Measurements from ENCODE around the gene PRKAR1B. TPM values are rescaled to one million over a fixed set of nuclear protein-coding genes. Genes with fewer than 3 reads are reported as not detected.

The PRKAR1B gene
- total and polyA plus RNA-seq, 10 of the 15 experiments (the other 5 are each of a cell fraction or from before 2014, with no cell fraction given), result 1.4 to 45.6 (median 19.3) TPM

DNA sequence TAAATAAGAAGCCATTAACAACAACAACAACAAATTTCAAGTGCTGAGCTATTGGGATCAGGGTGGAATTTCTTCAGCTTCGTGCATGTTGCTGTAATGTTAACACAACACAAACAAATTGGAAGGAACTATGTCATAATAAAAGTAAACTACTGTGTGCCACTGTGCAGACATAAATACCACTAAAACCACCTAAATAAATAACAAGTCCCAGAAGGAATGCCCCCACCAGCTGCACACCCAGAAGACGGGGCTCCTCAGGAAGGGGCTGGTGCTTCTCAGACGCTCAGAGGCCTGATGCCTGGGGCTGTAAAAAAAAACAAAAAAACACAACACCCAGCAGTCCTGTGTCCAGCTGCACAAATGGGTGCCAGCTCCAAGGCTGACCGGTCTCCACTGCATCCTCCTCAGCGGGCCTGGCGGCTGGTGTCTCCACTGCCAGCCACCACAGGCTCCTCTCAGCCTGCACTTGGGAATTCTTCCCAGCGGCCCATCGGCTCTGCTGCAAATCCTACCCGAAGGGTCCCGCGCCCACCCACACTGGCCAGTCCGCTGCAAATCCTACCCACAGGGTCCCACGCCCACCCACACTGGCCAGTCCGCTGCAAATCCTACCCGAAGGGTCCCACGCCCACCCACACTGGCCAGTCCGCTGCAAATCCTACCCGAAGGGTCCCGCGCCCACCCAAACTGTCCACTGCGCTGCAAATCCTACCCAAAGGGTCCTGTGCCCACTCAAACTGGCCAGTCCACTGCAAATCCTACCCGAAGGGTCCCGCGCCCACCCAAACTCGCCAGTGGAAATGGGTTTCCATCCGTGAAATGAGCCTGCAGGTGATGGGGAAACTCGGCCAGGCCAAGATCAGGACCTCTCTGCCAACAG is 36.4 kb downstream of the PRKAR1B start:
- FAIRE-seq, result no peak

More for the DNA sequence above, 36.4 kb downstream of the PRKAR1B start:
- POLR2A ChIA-PET, result interaction anchor here (0.6 kb wide), 1 partner anchor 15 kb away, joined by 4 read pairs; no protein-coding TSS in a partner anchor
- DNase-seq (ENCODE audit: low read depth, low spot score), result no peak
- SMC1A ChIA-PET (ENCODE audit: uncharacterized antibody, unreplicated experiment), result interaction anchor here (0.6 kb wide), 1 partner anchor 17 kb away, joined by 3 read pairs; no protein-coding TSS in a partner anchor
- CTCF ChIA-PET, result no interaction called here
- Histone ChIP-seq H3K4me1 (ENCODE audit: control insufficient read depth, insufficient read depth, low read length) (no peaks in the 10 kb centered on the region), H3K27ac (ENCODE audit: control insufficient read depth, insufficient read depth) (no peak overlapping the region), H2AFZ (ENCODE audit: control insufficient read depth, low read depth, low read length) (no peak overlapping the region), H3K4me3 (no peak overlapping the region), H3K36me3 (ENCODE audit: control insufficient read depth in 2 of 2, insufficient read depth in 2 of 2, low read length in 1 of 2) (no peaks in the 10 kb centered on the region; a peak in 1 of 4 replicates), H3K4me2 (ENCODE audit: control insufficient read depth, insufficient read depth) (no peak overlapping the region), H4K20me1 (ENCODE audit: control insufficient read depth, insufficient read depth) (no peaks in the 10 kb centered on the region), H3K9me3 (replicated peaks; ENCODE audit: control insufficient read depth, insufficient read depth, low read length) (peaks cover 2% of the 10 kb centered on the region; the same call in 2 of the 3 replicates), H3K79me2 (ENCODE audit: control insufficient read depth, insufficient read depth, low read length) (no peaks in the 10 kb centered on the region), H3K27me3 (replicated peaks in 1 of 2; ENCODE audit: control insufficient read depth in 2 of 2, insufficient read depth in 2 of 2, low read length in 1 of 2) (no peaks in the 10 kb centered on the region), H3K9ac (ENCODE audit: control insufficient read depth, insufficient read depth, low read length) (no peak overlapping the region)
- in situ Hi-C loops (cut with MboI), result no loop called here
- RAD21 ChIA-PET (ENCODE audit: unreplicated experiment), result no interaction called here
- intact Hi-C loops (cut with micrococcal nuclease; ENCODE audit: unreplicated experiment), result no loop called here
- no peak for ATAC-seq
- 95% methylated on average over 27 of the region's 27 CpGs for WGBS (ENCODE audit: insufficient coverage, insufficient replicate concordance, low lambda C conversion rate, missing lambda C conversion rate)
- no TSS peak for BruUV-seq (replicated peaks)
- TF ChIP-seq DPF2 (IDR thresholded peaks at IDR 0.05) (no peak), ZSCAN29 (IDR thresholded peaks at IDR 0.05) (no peak), POLR2AphosphoS2 (IDR thresholded peaks at IDR 0.05; ENCODE audit: low read depth, low read length) (no peak)
- TF ChIP-seq, protein P1, sequence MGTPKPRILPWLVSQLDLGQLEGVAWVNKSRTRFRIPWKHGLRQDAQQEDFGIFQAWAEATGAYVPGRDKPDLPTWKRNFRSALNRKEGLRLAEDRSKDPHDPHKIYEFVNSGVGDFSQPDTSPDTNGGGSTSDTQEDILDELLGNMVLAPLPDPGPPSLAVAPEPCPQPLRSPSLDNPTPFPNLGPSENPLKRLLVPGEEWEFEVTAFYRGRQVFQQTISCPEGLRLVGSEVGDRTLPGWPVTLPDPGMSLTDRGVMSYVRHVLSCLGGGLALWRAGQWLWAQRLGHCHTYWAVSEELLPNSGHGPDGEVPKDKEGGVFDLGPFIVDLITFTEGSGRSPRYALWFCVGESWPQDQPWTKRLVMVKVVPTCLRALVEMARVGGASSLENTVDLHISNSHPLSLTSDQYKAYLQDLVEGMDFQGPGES (IDR thresholded peaks at IDR 0.05), result no peak
- TF ChIP-seq, protein P2, sequence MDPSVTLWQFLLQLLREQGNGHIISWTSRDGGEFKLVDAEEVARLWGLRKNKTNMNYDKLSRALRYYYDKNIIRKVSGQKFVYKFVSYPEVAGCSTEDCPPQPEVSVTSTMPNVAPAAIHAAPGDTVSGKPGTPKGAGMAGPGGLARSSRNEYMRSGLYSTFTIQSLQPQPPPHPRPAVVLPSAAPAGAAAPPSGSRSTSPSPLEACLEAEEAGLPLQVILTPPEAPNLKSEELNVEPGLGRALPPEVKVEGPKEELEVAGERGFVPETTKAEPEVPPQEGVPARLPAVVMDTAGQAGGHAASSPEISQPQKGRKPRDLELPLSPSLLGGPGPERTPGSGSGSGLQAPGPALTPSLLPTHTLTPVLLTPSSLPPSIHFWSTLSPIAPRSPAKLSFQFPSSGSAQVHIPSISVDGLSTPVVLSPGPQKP (IDR thresholded peaks at IDR 0.05; ENCODE audit: low read depth, low read length), result no peak
- TF ChIP-seq, protein P3, sequence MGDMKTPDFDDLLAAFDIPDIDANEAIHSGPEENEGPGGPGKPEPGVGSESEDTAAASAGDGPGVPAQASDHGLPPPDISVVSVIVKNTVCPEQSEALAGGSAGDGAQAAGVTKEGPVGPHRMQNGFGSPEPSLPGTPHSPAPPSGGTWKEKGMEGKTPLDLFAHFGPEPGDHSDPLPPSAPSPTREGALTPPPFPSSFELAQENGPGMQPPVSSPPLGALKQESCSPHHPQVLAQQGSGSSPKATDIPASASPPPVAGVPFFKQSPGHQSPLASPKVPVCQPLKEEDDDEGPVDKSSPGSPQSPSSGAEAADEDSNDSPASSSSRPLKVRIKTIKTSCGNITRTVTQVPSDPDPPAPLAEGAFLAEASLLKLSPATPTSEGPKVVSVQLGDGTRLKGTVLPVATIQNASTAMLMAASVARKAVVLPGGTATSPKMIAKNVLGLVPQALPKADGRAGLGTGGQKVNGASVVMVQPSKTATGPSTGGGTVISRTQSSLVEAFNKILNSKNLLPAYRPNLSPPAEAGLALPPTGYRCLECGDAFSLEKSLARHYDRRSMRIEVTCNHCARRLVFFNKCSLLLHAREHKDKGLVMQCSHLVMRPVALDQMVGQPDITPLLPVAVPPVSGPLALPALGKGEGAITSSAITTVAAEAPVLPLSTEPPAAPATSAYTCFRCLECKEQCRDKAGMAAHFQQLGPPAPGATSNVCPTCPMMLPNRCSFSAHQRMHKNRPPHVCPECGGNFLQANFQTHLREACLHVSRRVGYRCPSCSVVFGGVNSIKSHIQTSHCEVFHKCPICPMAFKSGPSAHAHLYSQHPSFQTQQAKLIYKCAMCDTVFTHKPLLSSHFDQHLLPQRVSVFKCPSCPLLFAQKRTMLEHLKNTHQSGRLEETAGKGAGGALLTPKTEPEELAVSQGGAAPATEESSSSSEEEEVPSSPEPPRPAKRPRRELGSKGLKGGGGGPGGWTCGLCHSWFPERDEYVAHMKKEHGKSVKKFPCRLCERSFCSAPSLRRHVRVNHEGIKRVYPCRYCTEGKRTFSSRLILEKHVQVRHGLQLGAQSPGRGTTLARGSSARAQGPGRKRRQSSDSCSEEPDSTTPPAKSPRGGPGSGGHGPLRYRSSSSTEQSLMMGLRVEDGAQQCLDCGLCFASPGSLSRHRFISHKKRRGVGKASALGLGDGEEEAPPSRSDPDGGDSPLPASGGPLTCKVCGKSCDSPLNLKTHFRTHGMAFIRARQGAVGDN (IDR thresholded peaks at IDR 0.05), result no peak

Data from GM12878 (cell line).